H1 (cell line): ENCODE data around the gene ARHGAP23.

Experiments used
- BACH1 ChIP-seq: IDR thresholded peaks from 2 replicates; pipeline ENCODE4 v1.6.1; 2012; ENCODE audit warnings: low read length, improper control_type of control experiment
- EP300 ChIP-seq, 2 experiments: IDR thresholded peaks; 1 replicate in 1 of 2; 2 replicates in 1 of 2; pipeline ENCODE4 v1.6.1; 2011 to 2012; ENCODE audit warnings: low read depth in 2 of 2, low read length in 2 of 2, mild to moderate bottlenecking in 2 of 2, borderline replicate concordance in 1 of 2, inconsistent platforms in 1 of 2, moderate library complexity in 1 of 2
- EZH2 ChIP-seq: fragments of 200-600 bp; sonication (generic); IDR thresholded peaks from 2 replicates; pipeline ENCODE4 v1.7.1; 2012; ENCODE audit warnings: low read depth, mild to moderate bottlenecking, moderate library complexity, low read length, inconsistent platforms; ENCODE audit not compliant: severe bottlenecking
- JUND ChIP-seq: IDR thresholded peaks from 2 replicates; pipeline ENCODE4 v1.6.1; 2011; ENCODE audit warnings: mild to moderate bottlenecking, improper control_type of control experiment, low read length
- POLR2A ChIP-seq, 2 experiments: IDR thresholded peaks; 1 replicate in 1 of 2; 2 replicates in 1 of 2; pipeline ENCODE4 v1.6.1; 2011; ENCODE audit warnings: low read depth in 2 of 2, low read length in 2 of 2, mild to moderate bottlenecking in 2 of 2; ENCODE audit errors: control extremely low read depth in 1 of 2
- RBBP5 ChIP-seq: IDR thresholded peaks from 2 replicates; pipeline ENCODE4 v1.7.1; 2012; ENCODE audit warnings: low read depth, mild to moderate bottlenecking, inconsistent platforms, low read length, moderate library complexity, borderline replicate concordance
- RXRA ChIP-seq: IDR thresholded peaks from 2 replicates; pipeline ENCODE4 v1.6.1; 2011; ENCODE audit warnings: low read depth, mild to moderate bottlenecking, low read length, moderate library complexity; ENCODE audit not compliant: insufficient read depth
- SAP30 ChIP-seq: fragments of 300-600 bp; sonication (generic); IDR thresholded peaks from 2 replicates; pipeline ENCODE4 v1.7.1; 2012; ENCODE audit warnings: low read length, moderate library complexity, mild to moderate bottlenecking, inconsistent platforms; ENCODE audit not compliant: insufficient read depth, insufficient replicate concordance
- TCF12 ChIP-seq: IDR thresholded peaks from 2 replicates; pipeline ENCODE4 v1.6.1; 2011; ENCODE audit warnings: low read depth, mild to moderate bottlenecking, low read length
- USF2 ChIP-seq: IDR thresholded peaks from 2 replicates; pipeline ENCODE4 v1.6.1; 2011; ENCODE audit warnings: low read length, improper control_type of control experiment
- YY1 ChIP-seq: IDR thresholded peaks from 2 replicates; pipeline ENCODE4 v1.6.1; 2011; ENCODE audit warnings: low read depth, mild to moderate bottlenecking, low read length
- TF ChIP-seq, protein P1 (sequence below), 3 experiments: IDR thresholded peaks; 1 replicate in 2 of 3; 2 replicates in 1 of 3; pipeline versions ENCODE4 v1.5.1 to v1.6.1; 2011; ENCODE audit warnings: low read length in 3 of 3, mild to moderate bottlenecking in 3 of 3, inconsistent platforms in 2 of 3, low read depth in 1 of 3, moderate library complexity in 1 of 3; ENCODE audit not compliant: insufficient read depth in 1 of 3; ENCODE audit errors: control extremely low read depth in 1 of 3

- no peak for TF ChIP-seq POLR2A (IDR thresholded peaks at IDR 0.05; ENCODE audit: control extremely low read depth in 1 of 2, low read depth in 2 of 2, low read length in 2 of 2)
- TF ChIP-seq USF2: no peak
- TF ChIP-seq, protein P1, sequence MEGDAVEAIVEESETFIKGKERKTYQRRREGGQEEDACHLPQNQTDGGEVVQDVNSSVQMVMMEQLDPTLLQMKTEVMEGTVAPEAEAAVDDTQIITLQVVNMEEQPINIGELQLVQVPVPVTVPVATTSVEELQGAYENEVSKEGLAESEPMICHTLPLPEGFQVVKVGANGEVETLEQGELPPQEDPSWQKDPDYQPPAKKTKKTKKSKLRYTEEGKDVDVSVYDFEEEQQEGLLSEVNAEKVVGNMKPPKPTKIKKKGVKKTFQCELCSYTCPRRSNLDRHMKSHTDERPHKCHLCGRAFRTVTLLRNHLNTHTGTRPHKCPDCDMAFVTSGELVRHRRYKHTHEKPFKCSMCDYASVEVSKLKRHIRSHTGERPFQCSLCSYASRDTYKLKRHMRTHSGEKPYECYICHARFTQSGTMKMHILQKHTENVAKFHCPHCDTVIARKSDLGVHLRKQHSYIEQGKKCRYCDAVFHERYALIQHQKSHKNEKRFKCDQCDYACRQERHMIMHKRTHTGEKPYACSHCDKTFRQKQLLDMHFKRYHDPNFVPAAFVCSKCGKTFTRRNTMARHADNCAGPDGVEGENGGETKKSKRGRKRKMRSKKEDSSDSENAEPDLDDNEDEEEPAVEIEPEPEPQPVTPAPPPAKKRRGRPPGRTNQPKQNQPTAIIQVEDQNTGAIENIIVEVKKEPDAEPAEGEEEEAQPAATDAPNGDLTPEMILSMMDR (IDR thresholded peaks at IDR 0.05; ENCODE audit: control extremely low read depth in 1 of 3, insufficient read depth in 1 of 3, low read depth in 1 of 3, low read length in 3 of 3): no peak
- no peak for TF ChIP-seq RXRA
- TF ChIP-seq RBBP5: no peak
- no peak for TF ChIP-seq YY1
- TF ChIP-seq EP300 (IDR thresholded peaks at IDR 0.05; ENCODE audit: borderline replicate concordance in 1 of 2, low read depth in 2 of 2, low read length in 2 of 2): no peak
- no peak for TF ChIP-seq BACH1
- no peak for TF ChIP-seq EZH2
- no peak for TF ChIP-seq SAP30
- TF ChIP-seq JUND: no peak
- TF ChIP-seq TCF12: no peak
Measured at GRCh38 chr17:38395090-38395489, 33.2 kb upstream of the ARHGAP23 start.
